HEK293 (cell line): ENCODE measurements around the gene GOLGA6L2.

Experiments
- CTCF ChIA-PET: fragments of 350-600 bp; formaldehyde crosslinking; extraction: SDS; loops from one replicate; lab custom pipeline; 2021; ENCODE audit warnings: antibody characterized with exemption; lab: Yijun Ruan, JAX
- POLR2A ChIA-PET: fragments of 300-600 bp; formaldehyde crosslinking; extraction: SDS; loops from one replicate; lab custom pipeline; 2020; ENCODE audit warnings: antibody characterized with exemption, inconsistent platforms; lab: Yijun Ruan, JAX
- H3K27ac ChIP-seq: fragments of 200-500 bp; sonication (Bioruptor generic); 2 replicates; pipeline ENCODE4 v1.5.1; 2014; ENCODE audit warnings: low read depth, low read length, control low read depth, inconsistent platforms; ENCODE audit errors: extremely low read depth
- H3K36me3 ChIP-seq, 2 experiments: fragments of 200-500 bp in 1 of 2; sonication (Bioruptor generic) in 1 of 2; 1 replicate in 1 of 2; 2 replicates in 1 of 2; pipeline ENCODE4 v1.5.1; 2014 to 2017; ENCODE audit warnings: inconsistent platforms in 2 of 2, low read length in 2 of 2; ENCODE audit not compliant: control insufficient read depth in 2 of 2, insufficient read depth in 1 of 2
- H3K4me1 ChIP-seq: fragments of 200-500 bp; sonication (Bioruptor generic); 2 replicates; pipeline ENCODE4 v1.5.1; 2014; ENCODE audit warnings: mild to moderate bottlenecking, low read length, inconsistent platforms; ENCODE audit not compliant: control insufficient read depth, insufficient read depth
- H3K4me3 ChIP-seq: 2 replicates; pipeline ENCODE4 v1.5.1; 2011; ENCODE audit warnings: low read depth, mild to moderate bottlenecking, control low read depth, low read length, moderate library complexity
- H3K9me3 ChIP-seq: fragments of 200-500 bp; sonication (Bioruptor generic); 2 replicates; pipeline ENCODE4 v1.5.1; 2014; ENCODE audit warnings: low read depth, low read length, inconsistent platforms; ENCODE audit not compliant: control insufficient read depth, insufficient read depth
- GLI2 ChIP-seq: fragments of 450-650 bp; formaldehyde crosslinking; IDR thresholded peaks from 2 replicates; pipeline ENCODE4; 2017; ENCODE audit warnings: missing biosample characterization, missing genetic modification characterization, low read depth, borderline replicate concordance
- KLF8 ChIP-seq: fragments of 450-650 bp; formaldehyde crosslinking; IDR thresholded peaks from 2 replicates; pipeline ENCODE4 v1.5.1; 2016; ENCODE audit warnings: missing biosample characterization, missing genetic modification characterization
- MYNN ChIP-seq: fragments of 450-650 bp; formaldehyde crosslinking; IDR thresholded peaks from 2 replicates; pipeline ENCODE4 v1.5.1; 2016; ENCODE audit warnings: missing biosample characterization, missing genetic modification characterization, borderline replicate concordance
- OVOL3 ChIP-seq: fragments of 450-650 bp; formaldehyde crosslinking; IDR thresholded peaks from 2 replicates; pipeline ENCODE4 v1.5.1; 2016; ENCODE audit warnings: missing biosample characterization, missing genetic modification characterization
- PRDM4 ChIP-seq: fragments of 450-650 bp; formaldehyde crosslinking; IDR thresholded peaks from 2 replicates; pipeline ENCODE4 v1.5.1; 2017; ENCODE audit warnings: missing biosample characterization, missing genetic modification characterization
- ZBTB11 ChIP-seq: fragments of 450-650 bp; formaldehyde crosslinking; conservative IDR thresholded peaks from 2 replicates; pipeline ENCODE4 v1.5.1; 2016; ENCODE audit warnings: low read depth, missing biosample characterization, missing genetic modification characterization
- ZFP41 ChIP-seq: fragments of 450-650 bp; formaldehyde crosslinking; IDR thresholded peaks from 2 replicates; pipeline ENCODE4 v1.5.1; 2016; ENCODE audit warnings: missing biosample characterization, missing genetic modification characterization, borderline replicate concordance
- ZFP69B ChIP-seq: fragments of 450-650 bp; formaldehyde crosslinking; IDR thresholded peaks from 2 replicates; pipeline ENCODE4 v1.5.1; 2016; ENCODE audit warnings: missing biosample characterization, missing genetic modification characterization
- ZNF132 ChIP-seq: fragments of 450-650 bp; formaldehyde crosslinking; IDR thresholded peaks from 2 replicates; pipeline ENCODE4 v1.5.1; 2017; ENCODE audit warnings: missing biosample characterization, missing genetic modification characterization, borderline replicate concordance
- ZNF138 ChIP-seq: fragments of 450-650 bp; formaldehyde crosslinking; IDR thresholded peaks from 2 replicates; pipeline ENCODE4 v1.5.1; 2016; ENCODE audit warnings: missing biosample characterization, missing genetic modification characterization, borderline replicate concordance
- ZNF148 ChIP-seq: fragments of 450-650 bp; formaldehyde crosslinking; IDR thresholded peaks from 2 replicates; pipeline ENCODE4 v1.5.0; 2017; ENCODE audit warnings: missing biosample characterization, missing genetic modification characterization, borderline replicate concordance
- ZNF155 ChIP-seq: fragments of 450-650 bp; formaldehyde crosslinking; IDR thresholded peaks from 2 replicates; pipeline ENCODE4 v1.5.1; 2016; ENCODE audit warnings: missing biosample characterization, missing genetic modification characterization
- ZNF202 ChIP-seq: fragments of 450-650 bp; formaldehyde crosslinking; IDR thresholded peaks from 2 replicates; pipeline ENCODE4 v1.5.1; 2016; ENCODE audit warnings: missing biosample characterization, missing genetic modification characterization, borderline replicate concordance
- ZNF26 ChIP-seq: fragments of 450-650 bp; formaldehyde crosslinking; IDR thresholded peaks from 2 replicates; pipeline ENCODE4 v1.5.1; 2016; ENCODE audit warnings: missing biosample characterization, missing genetic modification characterization
- ZNF266 ChIP-seq: fragments of 450-650 bp; formaldehyde crosslinking; IDR thresholded peaks from 2 replicates; pipeline ENCODE4 v1.5.1; 2016; ENCODE audit warnings: missing biosample characterization, missing genetic modification characterization, low read depth
- ZNF341 ChIP-seq: fragments of 450-650 bp; formaldehyde crosslinking; IDR thresholded peaks from 2 replicates; pipeline ENCODE4; 2016; ENCODE audit warnings: low read depth, missing biosample characterization, missing genetic modification characterization
- ZNF366 ChIP-seq: fragments of 450-650 bp; formaldehyde crosslinking; conservative IDR thresholded peaks from 2 replicates; pipeline ENCODE4 v1.5.1; 2016; ENCODE audit warnings: missing biosample characterization, missing genetic modification characterization
- ZNF544 ChIP-seq: fragments of 450-650 bp; formaldehyde crosslinking; IDR thresholded peaks from 2 replicates; pipeline ENCODE4 v1.5.0; 2017; ENCODE audit warnings: missing biosample characterization, missing genetic modification characterization
- ZNF585B ChIP-seq: fragments of 450-650 bp; formaldehyde crosslinking; IDR thresholded peaks from 2 replicates; pipeline ENCODE4 v1.5.1; 2016; ENCODE audit warnings: missing biosample characterization, missing genetic modification characterization
- ZNF600 ChIP-seq: fragments of 450-650 bp; formaldehyde crosslinking; IDR thresholded peaks from 2 replicates; pipeline ENCODE4 v1.5.1; 2016; ENCODE audit warnings: missing biosample characterization, missing genetic modification characterization
- ZNF621 ChIP-seq: fragments of 450-650 bp; formaldehyde crosslinking; IDR thresholded peaks from 2 replicates; pipeline ENCODE4 v1.5.1; 2017; ENCODE audit warnings: missing biosample characterization, missing genetic modification characterization
- ZNF629 ChIP-seq: fragments of 450-650 bp; formaldehyde crosslinking; IDR thresholded peaks from 2 replicates; pipeline ENCODE4 v1.5.1; 2017; ENCODE audit warnings: missing biosample characterization, missing genetic modification characterization
- ZSCAN23 ChIP-seq: fragments of 450-650 bp; formaldehyde crosslinking; IDR thresholded peaks from 2 replicates; pipeline ENCODE4 v1.5.1; 2016; ENCODE audit warnings: missing biosample characterization, missing genetic modification characterization
- ZSCAN4 ChIP-seq: fragments of 450-650 bp; formaldehyde crosslinking; IDR thresholded peaks from 2 replicates; pipeline ENCODE4 v1.5.1; 2017; ENCODE audit warnings: missing biosample characterization, missing genetic modification characterization

The GOLGA6L2 gene

GRCh38 chr15:23444269-23444668, 2.8 kb downstream of the GOLGA6L2 start (continued):
- TF ChIP-seq ZFP69B (tag by site-specific recombination) (no peak), ZNF341 (tag by site-specific recombination) (no peak), OVOL3 (tag by site-specific recombination) (no peak), ZNF629 (no peak), ZNF202 (tag by site-specific recombination) (no peak), ZSCAN23 (tag by site-specific recombination) (no peak), ZNF621 (tag by site-specific recombination) (no peak), ZNF138 (tag by site-specific recombination) (no peak), MYNN (tag by site-specific recombination) (no peak), GLI2 (tag by site-specific recombination) (no peak), ZSCAN4 (tag by site-specific recombination) (no peak)
- TF ChIP-seq, all 188 proteins: peak for 0

GRCh38 chr15:23441204-23441603, 5.8 kb downstream of the GOLGA6L2 start:
- TF ChIP-seq ZNF544 (tag by site-specific recombination) (no peak), ZNF600 (tag by site-specific recombination) (no peak)
- TF ChIP-seq, all 188 proteins: peak for 0
- Histone ChIP-seq H3K27ac (no peak overlapping the region), H3K9me3 (no peaks in the 10 kb centered on the region), H3K36me3 (no peaks in the 10 kb centered on the region), H3K4me1 (no peaks in the 10 kb centered on the region), H3K4me3 (no peak overlapping the region)
- CTCF ChIA-PET = no interaction called here
- POLR2A ChIA-PET = no interaction called here

- no peaks in the 10 kb centered on the region for H3K9me3 ChIP-seq
- H3K27ac ChIP-seq = no peak overlapping the region
- no peak overlapping the region for H3K4me3 ChIP-seq
- no peaks in the 10 kb centered on the region for H3K36me3 ChIP-seq
- POLR2A ChIA-PET = no interaction called here
- CTCF ChIA-PET = no interaction called here
- no peaks in the 10 kb centered on the region for H3K4me1 ChIP-seq
- no peak for TF ChIP-seq ZNF155 (tag by site-specific recombination)
- no peak for TF ChIP-seq ZFP41 (tag by site-specific recombination)
- no peak for TF ChIP-seq ZNF26 (tag by site-specific recombination)
- TF ChIP-seq KLF8 (tag by site-specific recombination) = no peak
- no peak for TF ChIP-seq PRDM4 (tag by site-specific recombination)
- TF ChIP-seq ZNF266 (tag by site-specific recombination) = no peak
- TF ChIP-seq ZNF148 (tag by site-specific recombination) = no peak
- no peak for TF ChIP-seq ZNF132 (tag by site-specific recombination)
- TF ChIP-seq ZNF585B (tag by site-specific recombination) = no peak
- TF ChIP-seq ZNF366 = no peak
- TF ChIP-seq ZBTB11 (tag by site-specific recombination) = no peak
Measured at GRCh38 chr15:23440596-23440995, 6.4 kb downstream of the GOLGA6L2 start.
